SK-N-SH (cell line): ENCODE measurements around the gene NR2F1.

Experiments used
- CTCF ChIP-seq: fragments of 200-600 bp; sonication (generic); IDR thresholded peaks from 2 replicates; pipeline ENCODE4 v1.6.1; 2017; ENCODE audit warnings: antibody characterized with exemption, mild to moderate bottlenecking, moderate library complexity
- EP300 ChIP-seq, 2 experiments: IDR thresholded peaks; 2 replicates each; pipeline versions ENCODE4 v1.4.0 to v1.6.1; 2012; ENCODE audit warnings: borderline replicate concordance in 1 of 2, low read depth in 1 of 2, low read length in 1 of 2
- GATA2 ChIP-seq: sonication (generic); formaldehyde crosslinking; IDR thresholded peaks from 2 replicates; pipeline ENCODE4 v1.5.0; 2020; ENCODE audit warnings: mild to moderate bottlenecking, missing genetic modification reagents
- MXI1 ChIP-seq: IDR thresholded peaks from 2 replicates; pipeline ENCODE4 v1.6.1; 2012; ENCODE audit warnings: mild to moderate bottlenecking, low read depth, low read length, improper control_type of control experiment
- POLR2AphosphoS5 ChIP-seq: IDR thresholded peaks from 2 replicates; pipeline ENCODE4 v1.6.1; 2012; ENCODE audit warnings: low read depth, low read length
- RAD21 ChIP-seq: IDR thresholded peaks from 2 replicates; pipeline ENCODE4 v1.6.1; 2012; ENCODE audit warnings: mild to moderate bottlenecking, low read length
- RFX5 ChIP-seq: IDR thresholded peaks from 2 replicates; pipeline ENCODE4 v1.6.1; 2012; ENCODE audit warnings: mild to moderate bottlenecking, improper control_type of control experiment, low read length
- SMC3 ChIP-seq: IDR thresholded peaks from 2 replicates; pipeline ENCODE4 v1.6.1; 2012; ENCODE audit warnings: low read depth, low read length, improper control_type of control experiment

GRCh38 chr5:93603078-93603792 lies 20.2 kb downstream of the NR2F1 start:
- no peak for TF ChIP-seq POLR2AphosphoS5
- no peak for TF ChIP-seq EP300 (IDR thresholded peaks at IDR 0.05; ENCODE audit: borderline replicate concordance in 1 of 2, low read depth in 1 of 2, low read length in 1 of 2)
- TF ChIP-seq CTCF = no peak
- TF ChIP-seq MXI1 = no peak
- no peak for TF ChIP-seq RFX5
- TF ChIP-seq RAD21 = no peak
- TF ChIP-seq SMC3 = no peak
- TF ChIP-seq GATA2 (CRISPR knock-in tag) = no peak
